Measurements from ENCODE around the gene UQCRC1.

- TF ChIP-seq CTCF (IDR thresholded peaks at IDR 0.05) (no peak), POLR2A (IDR thresholded peaks at IDR 0.05) (no peak), EP300 (IDR thresholded peaks at IDR 0.05; ENCODE audit: low read depth) (no peak)
Measured at GRCh38 chr3:48552111-48552951, 57.1 kb downstream of the UQCRC1 start.
